ENCODE data around the gene SSRP1. TPM values are rescaled to one million over a fixed set of nuclear protein-coding genes. Genes with fewer than 3 reads are reported as not detected.

Gene SSRP1
- total RNA-seq, 1 donor from 2014 or later, result 99.4 TPM

GRCh38 chr11:57277845-57278720 is 57.6 kb downstream of the SSRP1 start:
- Mint-ChIP-seq H3K9me3 (ENCODE audit: unreplicated experiment) (peaks cover 4% of the 10 kb centered on the region), H3K27ac (ENCODE audit: unreplicated experiment) (peak overlapping the region; percentile 99), H3K27me3 (ENCODE audit: unreplicated experiment) (no peaks in the 10 kb centered on the region), H3K4me3 (ENCODE audit: unreplicated experiment) (peak overlapping the region; percentile 64), H3K36me3 (ENCODE audit: unreplicated experiment) (peaks cover 2% of the 10 kb centered on the region), H3K4me1 (ENCODE audit: unreplicated experiment) (peaks cover 35% of the 10 kb centered on the region)
- DNase-seq (ENCODE audit: extremely low spot score, unreplicated experiment), result peak; percentile 92
- peak; percentile 87 for TF ChIP-seq CTCF (IDR thresholded peaks at IDR 0.05)

GRCh38 chr11:57276971-57277675 is 58.6 kb downstream of the SSRP1 start:
- Mint-ChIP-seq H3K27ac (ENCODE audit: unreplicated experiment) (peak overlapping the region; percentile 99), H3K4me3 (ENCODE audit: unreplicated experiment) (no peak overlapping the region), H3K27me3 (ENCODE audit: unreplicated experiment) (no peaks in the 10 kb centered on the region), H3K4me1 (ENCODE audit: unreplicated experiment) (peaks cover 35% of the 10 kb centered on the region), H3K36me3 (ENCODE audit: unreplicated experiment) (peaks cover 2% of the 10 kb centered on the region), H3K9me3 (ENCODE audit: unreplicated experiment) (peaks cover 4% of the 10 kb centered on the region)
- no peak for TF ChIP-seq CTCF (IDR thresholded peaks at IDR 0.05)
- no peak for DNase-seq (ENCODE audit: extremely low spot score, unreplicated experiment)

GRCh38 chr11:57276169-57276970 is 59.3 kb downstream of the SSRP1 start:
- peaks cover 4% of the 10 kb centered on the region for H3K9me3 Mint-ChIP-seq (ENCODE audit: unreplicated experiment)
- H3K27ac Mint-ChIP-seq (ENCODE audit: unreplicated experiment), result no peak overlapping the region
- H3K4me3 Mint-ChIP-seq (ENCODE audit: unreplicated experiment), result no peak overlapping the region
- TF ChIP-seq CTCF (IDR thresholded peaks at IDR 0.05), result no peak
- H3K36me3 Mint-ChIP-seq (ENCODE audit: unreplicated experiment), result peaks cover 2% of the 10 kb centered on the region
- peaks cover 35% of the 10 kb centered on the region for H3K4me1 Mint-ChIP-seq (ENCODE audit: unreplicated experiment)
- DNase-seq (ENCODE audit: extremely low spot score, unreplicated experiment), result no peak
- peaks cover 5% of the 10 kb centered on the region for H3K27me3 Mint-ChIP-seq (ENCODE audit: unreplicated experiment)

Other genes with a start within 250 kb of the SSRP1 start
- gene LRRC55, start 153.9 kb downstream of the SSRP1 start, total RNA-seq, result not detected in 2 replicates
- gene APLNR, start 98.6 kb downstream of the SSRP1 start, total RNA-seq, result not detected in 2 replicates
- gene TNKS1BP1, start 10.9 kb downstream of the SSRP1 start, total RNA-seq, result 152 and 169 TPM in 2 replicates
- gene P2RX3, start 2.5 kb upstream of the SSRP1 start, total RNA-seq, result not detected in 2 replicates
- not detected in 2 replicates for gene PRG3, start 45.3 kb upstream of the SSRP1 start, total RNA-seq
- not detected in 2 replicates for gene PRG2, start 54.8 kb upstream of the SSRP1 start, total RNA-seq
- 14.9 and 17.1 TPM in 2 replicates for gene SLC43A3, start 91.2 kb upstream of the SSRP1 start, total RNA-seq
- 0.81 and 0.84 TPM in 2 replicates for gene RTN4RL2, start 124.6 kb upstream of the SSRP1 start, total RNA-seq
- gene SLC43A1, start 179.8 kb upstream of the SSRP1 start, total RNA-seq, result 14.3 and 16.2 TPM in 2 replicates
- 47.3 and 54.5 TPM in 2 replicates for gene TIMM10, start 194.9 kb upstream of the SSRP1 start, total RNA-seq
- gene SMTNL1, start 201.7 kb upstream of the SSRP1 start, total RNA-seq, result not detected in 2 replicates
- 58.9 and 62.5 TPM in 2 replicates for gene UBE2L6, start 231.8 kb upstream of the SSRP1 start, total RNA-seq

Data from osteocyte (in vitro differentiated cells).